ENCODE measurements around the gene AP3B1.

DNA sequence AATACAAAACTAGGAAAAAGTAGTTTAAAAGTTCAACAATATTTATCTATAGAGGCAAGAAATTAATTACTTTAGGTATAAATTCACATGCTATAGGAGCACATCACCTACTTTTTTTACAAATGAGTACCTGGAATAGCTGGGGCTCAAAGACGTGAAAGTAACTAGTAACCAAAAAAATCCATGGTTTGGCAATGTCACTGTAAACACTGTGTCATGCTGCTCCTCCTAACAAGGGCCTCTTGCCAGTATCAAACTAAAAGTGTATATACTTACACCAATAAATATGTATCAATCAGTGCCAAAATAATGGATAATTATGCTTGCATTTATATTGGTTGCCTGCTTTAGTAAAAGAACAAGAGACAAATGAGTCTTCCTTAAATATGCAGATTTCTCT lies 78.9 kb downstream of the AP3B1 start:
- TF ChIP-seq POLR2A (IDR thresholded peaks at IDR 0.05): no peak
- TF ChIP-seq, protein P1, sequence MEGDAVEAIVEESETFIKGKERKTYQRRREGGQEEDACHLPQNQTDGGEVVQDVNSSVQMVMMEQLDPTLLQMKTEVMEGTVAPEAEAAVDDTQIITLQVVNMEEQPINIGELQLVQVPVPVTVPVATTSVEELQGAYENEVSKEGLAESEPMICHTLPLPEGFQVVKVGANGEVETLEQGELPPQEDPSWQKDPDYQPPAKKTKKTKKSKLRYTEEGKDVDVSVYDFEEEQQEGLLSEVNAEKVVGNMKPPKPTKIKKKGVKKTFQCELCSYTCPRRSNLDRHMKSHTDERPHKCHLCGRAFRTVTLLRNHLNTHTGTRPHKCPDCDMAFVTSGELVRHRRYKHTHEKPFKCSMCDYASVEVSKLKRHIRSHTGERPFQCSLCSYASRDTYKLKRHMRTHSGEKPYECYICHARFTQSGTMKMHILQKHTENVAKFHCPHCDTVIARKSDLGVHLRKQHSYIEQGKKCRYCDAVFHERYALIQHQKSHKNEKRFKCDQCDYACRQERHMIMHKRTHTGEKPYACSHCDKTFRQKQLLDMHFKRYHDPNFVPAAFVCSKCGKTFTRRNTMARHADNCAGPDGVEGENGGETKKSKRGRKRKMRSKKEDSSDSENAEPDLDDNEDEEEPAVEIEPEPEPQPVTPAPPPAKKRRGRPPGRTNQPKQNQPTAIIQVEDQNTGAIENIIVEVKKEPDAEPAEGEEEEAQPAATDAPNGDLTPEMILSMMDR (IDR thresholded peaks at IDR 0.05): no peak
